CD14-positive monocyte (primary cell): Measurements from ENCODE around the gene TAF13. TPM values are rescaled to one million over a fixed set of nuclear protein-coding genes. Genes with fewer than 3 reads are reported as not detected.
A peak's percentile ranks its signal among the peaks of the same experiment; 100 is the strongest.
"Not testable (repeated sequence)": the region's sequence is repeated elsewhere in the genome, so short reads cannot be mapped to it uniquely, and the experiment has no call there.

ENCODE experiments used
- DNase-seq, 3 donors: peaks; one replicate each; pipeline ENCODE4 v3.0.0-alpha.2; 2011 to 2022
- H2AFZ ChIP-seq: 2 replicates; pipeline ENCODE4 v1.6.0; 2012; ENCODE audit warnings: mild to moderate bottlenecking, low read depth, low read length, inconsistent platforms; ENCODE audit not compliant: insufficient read depth, poor library complexity, severe bottlenecking
- H3K27ac ChIP-seq, 2 donors: 1 replicate in 1 of 2; 2 replicates in 1 of 2; pipeline ENCODE4 v1.5.1; 2012 to 2013; ENCODE audit warnings: low read length in 2 of 2, control low read depth in 1 of 2, inconsistent platforms in 1 of 2, low read depth in 1 of 2, mild to moderate bottlenecking in 1 of 2
- H3K27me3 ChIP-seq, 2 donors: one replicate each; pipeline versions ENCODE4 v1.6.0 to v1.6.1; 2011 to 2013; ENCODE audit warnings: low read length in 2 of 2; ENCODE audit not compliant: control insufficient read depth in 2 of 2, insufficient read depth in 2 of 2
- H3K36me3 ChIP-seq, 2 donors: replicated peaks in 1 of 2; 1 replicate in 1 of 2; 2 replicates in 1 of 2; pipeline versions ENCODE4 v1.5.1 to v1.6.1; 2012 to 2013; ENCODE audit warnings: low read length in 2 of 2, control low read depth in 1 of 2, inconsistent platforms in 1 of 2, mild to moderate bottlenecking in 1 of 2; ENCODE audit not compliant: insufficient read depth in 2 of 2, control insufficient read depth in 1 of 2
- H3K4me1 ChIP-seq, 2 donors: 1 replicate in 1 of 2; 2 replicates in 1 of 2; pipeline versions ENCODE4 v1.5.1 to v1.6.1; 2012 to 2013; ENCODE audit warnings: low read length in 2 of 2, control low read depth in 1 of 2, inconsistent platforms in 1 of 2, mild to moderate bottlenecking in 1 of 2, moderate library complexity in 1 of 2; ENCODE audit not compliant: insufficient read depth in 2 of 2, control insufficient read depth in 1 of 2
- H3K4me2 ChIP-seq: replicated peaks from 2 replicates; pipeline ENCODE3; 2012; ENCODE audit warnings: low read length, moderate library complexity, mild to moderate bottlenecking; ENCODE audit not compliant: poor library complexity, severe bottlenecking; ENCODE audit errors: extremely low read depth
- H3K4me3 ChIP-seq, 3 experiments: fragments of 200-600 bp in 1 of 3; sonication (generic) in 1 of 3; replicated peaks in 1 of 3; 1 replicate in 2 of 3; 2 replicates in 1 of 3; pipeline ENCODE4 v1.5.1; 2011 to 2013; ENCODE audit warnings: low read length in 3 of 3, mild to moderate bottlenecking in 3 of 3, control low read depth in 2 of 3, low read depth in 2 of 3, inconsistent platforms in 1 of 3, moderate library complexity in 1 of 3
- H3K79me2 ChIP-seq: 2 replicates; pipeline ENCODE4 v1.6.0; 2012; ENCODE audit warnings: mild to moderate bottlenecking, control low read depth, inconsistent platforms, low read length, moderate library complexity; ENCODE audit not compliant: insufficient read depth
- H3K9ac ChIP-seq: 2 replicates; pipeline ENCODE4 v1.6.0; 2017; ENCODE audit warnings: low read length, mild to moderate bottlenecking; ENCODE audit not compliant: insufficient read depth, poor library complexity, severe bottlenecking
- H3K9me3 ChIP-seq, 2 donors: replicated peaks in 1 of 2; 1 replicate in 1 of 2; 2 replicates in 1 of 2; pipeline versions ENCODE4 v1.5.1 to v1.6.1; 2012 to 2013; ENCODE audit warnings: low read length in 2 of 2, control low read depth in 1 of 2; ENCODE audit not compliant: control insufficient read depth in 1 of 2, insufficient read depth in 1 of 2
- H4K20me1 ChIP-seq: 2 replicates; pipeline ENCODE4 v1.6.0; 2012; ENCODE audit warnings: mild to moderate bottlenecking, low read length, control low read depth, moderate library complexity; ENCODE audit not compliant: insufficient read depth
- H3K27ac Mint-ChIP-seq, 7 donors: one replicate each; pipeline ENCODE4 v1.8.0; 2020; ENCODE audit warnings: mild to moderate bottlenecking in 7 of 7, mixed read lengths in 7 of 7, moderate library complexity in 6 of 7, inconsistent platforms in 2 of 7
- H3K27me3 Mint-ChIP-seq, 3 donors: one replicate each; pipeline ENCODE4 v1.8.0; 2021 to 2022; ENCODE audit warnings: low read depth in 3 of 3, mild to moderate bottlenecking in 3 of 3, mixed read lengths in 3 of 3, moderate library complexity in 3 of 3, inconsistent platforms in 1 of 3
- H3K36me3 Mint-ChIP-seq, 2 donors: one replicate each; pipeline ENCODE4 v1.8.0; 2020; ENCODE audit warnings: mixed read lengths in 2 of 2, inconsistent platforms in 1 of 2, mild to moderate bottlenecking in 1 of 2
- H3K4me1 Mint-ChIP-seq: one replicate; pipeline ENCODE4 v1.8.0; 2020; ENCODE audit warnings: mild to moderate bottlenecking, mixed read lengths
- H3K4me3 Mint-ChIP-seq, 2 donors: one replicate each; pipeline ENCODE4 v1.8.0; 2020; ENCODE audit warnings: mild to moderate bottlenecking in 2 of 2, mixed read lengths in 2 of 2, moderate library complexity in 1 of 2
- H3K9me3 Mint-ChIP-seq, 7 donors: one replicate each; pipeline ENCODE4 v1.8.0; 2020 to 2022; ENCODE audit warnings: mixed read lengths in 7 of 7, mild to moderate bottlenecking in 6 of 7, moderate library complexity in 6 of 7, inconsistent platforms in 2 of 7
- CTCF ChIP-seq: fragments of 200-600 bp; IDR thresholded peaks from one replicate; pipeline ENCODE4 v1.8.0; 2022; ENCODE audit warnings: antibody characterized with exemption, mild to moderate bottlenecking
- WGBS: methylation state at CpG from one replicate; pipeline ENCODE4 v1.1.5; 2013; ENCODE audit warnings: missing lambda C conversion rate; ENCODE audit not compliant: insufficient coverage; 5-methylcytosine and 5-hydroxymethylcytosine counted together
- intact Hi-C, 2 donors: fragments of 100-400 bp; cut with micrococcal nuclease; formaldehyde crosslinking; loops; one replicate each; pipeline versions ENCODE4 v1.15.0 to v1.15.1; 2023
- polyA plus RNA-seq, 3 donors: library from polyadenylated mRNA; depleted of rRNA in 1 of 3; unstranded in 2 of 3; stranded (reverse) in 1 of 3; fragments of 300-500 nt in 2 of 3; fragments of >200 nt in 1 of 3; fragmentation: Illumina TruSeq in 2 of 3; gene quantifications; 1 replicate in 2 of 3; 2 replicates in 1 of 3; pipeline ENCODE4 v1.2.3, GENCODE V29; 2012 to 2021

The TAF13 gene
- polyA plus RNA-seq, 3 donors: 1.2 to 17.7 (median 5.2) TPM

DNA sequence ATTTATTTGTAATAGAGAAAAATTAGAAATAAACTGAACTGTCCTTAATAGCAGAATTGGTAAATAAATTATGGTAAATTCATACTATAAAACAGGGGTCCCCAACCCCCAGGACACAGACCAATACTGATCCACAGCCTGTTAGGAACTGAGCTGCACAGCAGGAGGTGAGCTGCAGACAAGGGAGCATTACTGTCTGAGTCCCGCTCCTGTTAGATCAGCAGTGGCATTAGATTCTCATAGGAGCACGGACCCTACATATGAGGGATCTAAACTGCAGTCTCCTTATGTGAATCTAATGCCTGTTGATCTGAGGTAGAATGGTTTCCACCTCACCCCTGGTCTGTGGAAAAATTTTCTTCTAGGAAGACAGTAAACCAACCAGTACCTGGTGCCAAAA lies 41.4 kb downstream of the TAF13 start:
- no peaks in the 10 kb centered on the region for H3K27me3 Mint-ChIP-seq
- H3K4me1 Mint-ChIP-seq: no peaks in the 10 kb centered on the region
- DNase-seq: no peak
- H3K9me3 Mint-ChIP-seq: peaks cover 0 to 3% (median 0%) of the 10 kb centered on the region in 7 donors
- Histone ChIP-seq H2AFZ (no peak overlapping the region), H3K9me3 (no peaks in the 10 kb centered on the region), H4K20me1 (peaks cover 33% of the 10 kb centered on the region), H3K4me3 (no peak overlapping the region), H3K4me1 (no peaks in the 10 kb centered on the region), H3K27me3 (no peaks in the 10 kb centered on the region), H3K27ac (no peak overlapping the region), H3K4me2 (no peak overlapping the region), H3K9ac (no peak overlapping the region), H3K79me2 (peaks cover 90% of the 10 kb centered on the region), H3K36me3 (no peaks in the 10 kb centered on the region)
- intact Hi-C loops: no loop called here
- WGBS: 100% methylated on average over 1 of the region's 2 CpGs
- H3K27ac Mint-ChIP-seq: peak overlapping the region in 1 of 7 donors; percentile 10
- H3K36me3 Mint-ChIP-seq: peaks cover 4 to 14% of the 10 kb centered on the region in 2 donors
- no peak overlapping the region for H3K4me3 Mint-ChIP-seq
- no peak for TF ChIP-seq CTCF

GRCh38 chr1:109029493-109029892 lies 46.3 kb downstream of the TAF13 start:
- H3K36me3 Mint-ChIP-seq, H3K9me3 Mint-ChIP-seq, H3K9ac ChIP-seq, DNase-seq, H3K4me2 ChIP-seq, H2AFZ ChIP-seq, H3K27me3 Mint-ChIP-seq, H3K36me3 ChIP-seq, H3K27ac ChIP-seq, H3K27me3 ChIP-seq, H3K27ac Mint-ChIP-seq, H3K4me3 ChIP-seq, H3K9me3 ChIP-seq, H3K4me1 Mint-ChIP-seq, H3K4me3 Mint-ChIP-seq, H3K4me1 ChIP-seq: not testable (repeated sequence)
- H4K20me1 ChIP-seq: peaks cover 31% of the 10 kb centered on the region
- intact Hi-C loops: loop anchor here in 1 of 2 donors (10.0 kb wide), 1 partner anchor 165 kb away; no protein-coding TSS in a partner anchor
- no CpG with 5 or more reads among the region's 8 CpGs for WGBS
- H3K79me2 ChIP-seq: peaks cover 64% of the 10 kb centered on the region
